SH-SY5Y (cell line): ENCODE data around the gene BRCA1.
A peak's percentile ranks its signal among the peaks of the same experiment; 100 is the strongest.

Source experiments
- GATA2 ChIP-seq: IDR thresholded peaks from 2 replicates; pipeline ENCODE4 v1.6.1; 2011; ENCODE audit warnings: mild to moderate bottlenecking, low read depth, low read length
- GATA3 ChIP-seq: IDR thresholded peaks from 2 replicates; pipeline ENCODE4 v1.6.1; 2011; ENCODE audit warnings: low read depth, mild to moderate bottlenecking, low read length, moderate library complexity

Gene BRCA1

DNA sequence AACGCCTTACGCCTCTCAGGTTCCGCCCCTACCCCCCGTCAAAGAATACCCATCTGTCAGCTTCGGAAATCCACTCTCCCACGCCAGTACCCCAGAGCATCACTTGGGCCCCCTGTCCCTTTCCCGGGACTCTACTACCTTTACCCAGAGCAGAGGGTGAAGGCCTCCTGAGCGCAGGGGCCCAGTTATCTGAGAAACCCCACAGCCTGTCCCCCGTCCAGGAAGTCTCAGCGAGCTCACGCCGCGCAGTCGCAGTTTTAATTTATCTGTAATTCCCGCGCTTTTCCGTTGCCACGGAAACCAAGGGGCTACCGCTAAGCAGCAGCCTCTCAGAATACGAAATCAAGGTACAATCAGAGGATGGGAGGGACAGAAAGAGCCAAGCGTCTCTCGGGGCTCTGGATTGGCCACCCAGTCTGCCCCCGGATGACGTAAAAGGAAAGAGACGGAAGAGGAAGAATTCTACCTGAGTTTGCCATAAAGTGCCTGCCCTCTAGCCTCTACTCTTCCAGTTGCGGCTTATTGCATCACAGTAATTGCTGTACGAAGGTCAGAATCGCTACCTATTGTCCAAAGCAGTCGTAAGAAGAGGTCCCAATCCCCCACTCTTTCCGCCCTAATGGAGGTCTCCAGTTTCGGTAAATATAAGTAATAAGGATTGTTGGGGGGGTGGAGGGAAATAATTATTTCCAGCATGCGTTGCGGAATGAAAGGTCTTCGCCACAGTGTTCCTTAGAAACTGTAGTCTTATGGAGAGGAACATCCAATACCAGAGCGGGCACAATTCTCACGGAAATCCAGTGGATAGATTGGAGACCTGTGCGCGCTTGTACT is at the start of gene BRCA1:
Gene BRCA1, minus strand, starts transcription at position 232 of the 834 bp plus-strand sequence. CDS start 1,268 bp downstream, outside the sequence.
- TF ChIP-seq GATA3 (no peak), GATA2 (peak; percentile 30)

DNA sequence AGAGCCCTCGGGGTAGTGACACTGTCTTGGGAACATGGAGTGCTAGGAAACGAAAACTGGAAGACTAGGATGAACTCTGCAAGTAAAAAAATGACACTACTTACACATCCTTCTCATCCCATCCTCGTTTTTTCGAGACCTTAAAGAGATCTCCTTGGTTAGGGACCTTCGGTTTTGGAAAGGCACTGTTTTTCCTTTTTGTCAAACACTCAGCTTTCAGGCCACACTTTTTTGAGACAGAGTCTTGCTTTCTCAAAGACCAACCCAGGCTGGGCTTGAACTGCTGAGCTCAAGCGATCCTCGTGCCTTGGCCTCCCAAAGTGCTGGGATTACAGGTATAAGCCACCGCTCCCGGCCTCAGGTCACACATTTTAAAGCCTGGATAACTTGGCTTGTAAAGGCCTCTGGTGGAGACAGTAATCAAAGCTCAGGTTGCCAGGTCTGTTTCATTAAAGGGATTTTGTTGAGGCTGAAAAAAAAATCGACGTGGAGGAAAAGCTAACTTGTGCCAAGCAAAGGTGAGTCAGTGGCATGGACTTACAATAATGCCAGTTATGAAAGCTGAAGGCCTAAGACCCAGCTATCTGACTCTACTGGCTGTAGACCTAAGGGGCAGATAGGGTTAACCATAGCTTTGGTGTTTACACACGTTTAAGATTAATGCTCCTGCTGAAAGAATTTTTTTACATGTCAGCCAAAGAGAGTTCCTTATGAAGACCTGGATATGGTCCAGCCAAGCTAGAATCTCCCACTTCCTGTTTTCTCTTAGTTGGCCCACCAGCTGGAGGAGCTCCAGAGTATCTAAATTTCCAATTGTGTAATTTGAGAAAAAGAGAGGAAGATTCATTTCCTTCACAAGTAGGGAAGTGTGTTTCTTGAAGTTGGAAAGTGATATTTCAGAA is 46.7 kb upstream of the BRCA1 start:
- TF ChIP-seq GATA3 (no peak), GATA2 (no peak)

DNA sequence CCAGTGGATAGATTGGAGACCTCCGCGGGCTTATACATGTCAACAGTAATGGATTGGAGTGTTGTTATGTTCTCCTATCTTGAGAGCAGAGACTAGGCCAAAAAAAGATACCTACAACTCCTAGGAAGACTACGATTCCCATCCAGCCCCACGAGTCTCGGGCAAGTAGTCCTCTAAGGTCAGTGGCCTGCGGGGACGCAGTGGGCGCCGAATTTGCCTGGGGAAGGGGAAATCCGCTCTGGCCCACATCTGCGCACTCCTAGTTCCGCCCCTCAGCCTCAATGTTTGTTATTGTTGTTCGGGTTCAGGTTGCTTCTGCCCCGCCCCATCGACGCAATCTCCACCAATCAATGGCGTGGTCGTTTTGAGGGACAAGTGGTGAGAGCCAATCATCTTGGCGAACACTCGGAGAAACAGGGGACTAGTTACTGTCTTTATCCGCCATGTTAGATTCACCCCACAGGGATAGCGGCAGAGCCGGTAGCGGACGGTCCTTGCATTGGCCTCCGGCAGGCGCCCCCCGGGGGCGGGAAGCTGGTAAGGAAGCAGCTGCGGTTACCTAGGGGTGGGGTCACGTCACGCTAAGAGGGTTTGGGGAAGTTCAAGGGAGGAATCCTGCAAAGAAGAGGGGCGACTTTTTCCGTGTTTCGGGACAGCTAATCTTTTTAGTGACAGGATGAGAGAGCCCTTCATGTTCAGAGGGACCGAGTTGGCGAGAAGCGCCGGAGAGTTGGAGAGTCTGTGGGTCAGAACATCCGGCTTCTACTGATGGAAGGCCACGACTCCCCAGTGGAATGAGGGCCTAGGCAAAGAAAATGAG is 45.8 kb upstream of the BRCA1 start, which contains the start of gene NBR1:
Gene NBR1, plus strand, starts transcription at position 449 of the 820 bp plus-strand sequence. CDS start 4,586 bp downstream, outside the sequence.
- TF ChIP-seq GATA3: no peak
- TF ChIP-seq GATA2: no peak

GRCh38 chr17:43170140-43170765 is 45.1 kb upstream of the BRCA1 start:
- TF ChIP-seq GATA3 (no peak), GATA2 (no peak)

DNA sequence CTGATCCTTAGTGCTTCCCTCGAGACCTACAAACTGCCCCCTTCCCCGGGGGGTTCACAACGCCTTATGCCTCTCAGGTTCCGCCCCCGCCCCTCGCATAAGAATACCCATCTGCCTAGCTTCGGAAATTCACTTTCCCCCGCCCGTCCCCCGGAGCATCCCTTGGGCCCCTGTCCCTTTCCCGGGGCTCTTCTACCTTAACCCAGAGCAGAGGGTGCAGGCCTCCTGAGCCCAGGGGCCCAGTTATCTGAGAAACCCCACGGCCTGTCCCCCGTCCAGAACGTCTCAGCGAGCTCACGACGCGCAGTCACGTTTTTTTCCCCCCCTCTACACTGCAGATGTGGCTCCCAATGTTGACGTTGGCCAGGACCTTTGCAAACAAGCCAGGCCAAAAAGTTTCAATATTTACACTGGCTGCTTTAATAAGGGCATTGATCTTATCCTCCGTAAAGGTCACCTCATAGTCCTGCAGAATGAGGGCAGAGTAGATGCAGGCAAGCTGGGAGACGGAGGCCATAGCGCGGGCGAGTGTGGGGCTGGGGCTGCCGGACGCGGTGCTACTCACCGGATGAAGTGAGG is 44.5 kb upstream of the BRCA1 start:
- TF ChIP-seq GATA2 (0 out of 2 replicates have a peak, but pooled peaks have one; percentile 30), GATA3 (no peak)

DNA sequence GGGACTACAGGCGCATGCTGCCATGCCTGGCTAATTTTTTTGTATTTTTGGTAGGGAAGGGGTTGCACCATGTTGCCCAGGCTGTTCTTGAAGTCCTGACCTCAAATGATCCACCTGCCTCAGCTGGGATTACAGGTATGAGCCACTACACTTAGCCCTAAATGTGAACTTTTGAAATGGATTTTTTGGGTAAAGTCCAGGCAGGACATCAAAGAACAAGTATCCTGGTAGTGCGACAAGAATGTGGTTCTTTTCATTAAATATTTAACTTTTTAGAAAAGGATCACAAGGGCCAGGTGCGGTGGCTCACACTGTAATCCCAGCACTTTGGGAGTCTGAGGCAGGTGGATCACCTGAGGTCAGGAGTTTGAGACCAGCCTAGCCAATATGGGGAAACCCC is 30.5 kb upstream of the BRCA1 start:
- TF ChIP-seq GATA3 (no peak), GATA2 (no peak)

GRCh38 chr17:43151880-43152456 is 26.8 kb upstream of the BRCA1 start:
- no peak for TF ChIP-seq GATA2
- TF ChIP-seq GATA3: no peak

GRCh38 chr17:43146649-43147048 is 21.5 kb upstream of the BRCA1 start:
- TF ChIP-seq GATA2 (no peak), GATA3 (no peak)

DNA sequence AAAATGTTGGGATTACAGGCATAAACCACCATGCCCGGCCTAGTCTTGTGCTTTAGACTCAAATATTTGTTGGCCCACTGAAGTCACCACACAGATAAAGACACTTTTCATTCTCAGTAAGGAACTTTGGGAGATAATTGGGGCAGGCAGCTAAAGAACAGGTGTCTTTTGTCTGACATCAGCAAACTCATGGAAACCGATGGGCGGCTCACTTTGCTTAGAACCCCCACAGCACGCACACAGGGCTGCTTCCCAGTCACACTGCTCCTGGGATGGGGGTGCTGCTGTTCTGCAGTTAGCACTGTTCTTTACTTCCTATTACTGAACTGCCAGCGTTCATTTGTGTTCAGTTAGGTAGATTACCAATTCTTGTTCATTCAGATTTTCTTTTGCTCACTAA is 18.0 kb upstream of the BRCA1 start:
- no peak for TF ChIP-seq GATA3
- TF ChIP-seq GATA2: no peak

DNA sequence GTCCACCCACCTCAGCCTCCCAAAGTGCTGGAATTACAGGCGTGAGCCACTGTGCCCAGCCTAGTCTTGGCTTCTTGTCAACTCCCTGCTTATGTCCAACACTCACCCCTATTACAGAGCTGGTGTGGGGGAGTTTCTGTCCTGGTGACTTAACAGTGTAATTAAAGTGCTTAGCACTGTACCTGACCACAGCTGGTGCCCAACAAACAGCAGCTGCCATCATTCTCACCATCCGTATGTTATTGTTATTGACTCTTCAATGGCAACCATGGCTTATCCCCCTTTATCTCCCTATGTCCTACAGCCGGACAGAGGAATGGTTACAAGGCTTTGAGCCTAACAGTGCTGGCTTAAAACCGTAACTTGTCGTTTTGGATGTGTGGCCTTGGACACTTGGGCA is 17.0 kb upstream of the BRCA1 start:
- no peak for TF ChIP-seq GATA3
- TF ChIP-seq GATA2: no peak

DNA sequence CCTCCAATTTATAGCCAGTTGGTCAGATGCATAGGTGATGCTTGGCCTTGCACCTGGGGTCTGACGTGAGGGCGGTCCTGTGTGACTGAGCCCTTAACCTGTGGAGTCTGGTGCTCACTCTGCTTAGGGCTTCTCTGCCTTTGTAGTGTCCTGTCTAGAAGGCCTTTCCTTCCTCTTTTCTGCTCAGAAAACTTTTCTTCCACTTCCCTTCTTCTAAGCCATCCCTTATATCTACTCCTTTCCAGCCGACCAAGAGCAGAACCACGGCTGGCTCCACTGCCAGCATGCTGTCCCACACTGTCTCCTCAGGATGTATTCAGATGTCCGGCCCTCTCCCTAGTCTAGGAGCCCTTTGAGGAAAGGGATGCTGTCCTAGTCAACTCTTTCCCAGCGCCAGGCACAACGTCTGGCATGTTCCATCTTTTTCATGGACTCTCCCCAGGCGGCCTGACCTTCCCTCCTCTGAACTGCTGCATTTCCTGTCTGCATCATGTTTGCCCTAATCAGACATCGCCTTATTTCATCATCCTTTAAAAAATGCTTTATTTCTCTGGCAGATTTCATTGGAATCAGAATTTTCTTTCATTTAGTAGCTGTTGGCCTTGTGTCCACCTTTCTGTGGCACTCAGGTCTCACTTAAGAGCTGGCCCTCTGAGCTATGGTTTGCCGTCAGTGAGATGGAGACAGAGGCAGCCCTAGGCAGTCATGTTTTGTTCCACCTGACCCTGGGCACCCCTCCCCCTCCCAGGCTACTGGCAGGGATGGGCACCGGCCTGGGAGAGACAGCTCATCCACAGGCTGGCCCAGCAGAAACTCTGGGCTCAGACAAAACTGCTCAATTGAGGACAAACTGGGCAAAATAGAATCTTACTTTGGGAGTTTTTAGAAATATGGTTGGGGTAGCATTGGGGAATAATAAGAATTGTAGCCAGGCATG is 15.5 kb upstream of the BRCA1 start:
- no peak for TF ChIP-seq GATA2
- TF ChIP-seq GATA3: no peak

- TF ChIP-seq GATA3: no peak
These were observed 10.3 kb upstream of the BRCA1 start for GRCh38 chr17:43135454-43135819.
